IPS-18c (cell line): Measurements from ENCODE around the gene HUWE1.
"Not testable (repeated sequence)": the region's sequence is repeated elsewhere in the genome, so short reads cannot be mapped to it uniquely, and the experiment has no call there.

Experiments
- H3K4me3 ChIP-seq: 2 replicates; pipeline ENCODE4 v1.7.0; 2013; ENCODE audit warnings: low read depth, mild to moderate bottlenecking, low read length, moderate library complexity; ENCODE audit not compliant: insufficient read depth
- H3K9me3 ChIP-seq: one replicate; pipeline ENCODE4 v1.6.1; 2013; ENCODE audit warnings: mild to moderate bottlenecking, low read length, moderate library complexity; ENCODE audit not compliant: control insufficient read depth, insufficient read depth

Gene HUWE1

GRCh38 chrX:53580742-53581504 lies 105.6 kb downstream of the HUWE1 start:
- peaks cover 4% of the 10 kb centered on the region for H3K9me3 ChIP-seq
- H3K4me3 ChIP-seq = no peak overlapping the region

GRCh38 chrX:53571494-53571893 lies 115.0 kb downstream of the HUWE1 start:
- no peaks in the 10 kb centered on the region for H3K9me3 ChIP-seq
- H3K4me3 ChIP-seq = no peak overlapping the region

- Histone ChIP-seq H3K4me3 (no peak overlapping the region), H3K9me3 (no peaks in the 10 kb centered on the region)
Measured at GRCh38 chrX:53563324-53563723, 123.2 kb downstream of the HUWE1 start.

DNA sequence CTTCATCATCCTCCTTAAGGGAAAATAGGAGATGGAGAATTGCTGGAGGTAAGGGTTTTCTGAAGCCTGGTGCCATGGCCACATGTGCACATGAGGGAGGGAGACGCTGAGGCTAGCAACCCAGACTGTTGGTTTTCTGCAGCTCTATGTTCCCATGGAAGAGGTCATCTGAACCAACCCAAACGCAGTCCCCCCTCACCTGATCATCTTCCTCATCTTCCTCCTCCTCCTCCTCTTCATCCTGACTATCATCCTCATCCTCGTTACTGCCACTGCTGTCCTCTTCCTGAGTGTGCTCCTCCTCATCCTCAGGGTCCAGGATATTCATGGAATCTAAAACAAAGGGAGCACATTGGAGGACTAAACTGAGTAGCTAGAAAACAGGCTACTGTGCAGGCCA lies 124.6 kb downstream of the HUWE1 start:
- H3K4me3 ChIP-seq = no peak overlapping the region
- H3K9me3 ChIP-seq = no peaks in the 10 kb centered on the region

DNA sequence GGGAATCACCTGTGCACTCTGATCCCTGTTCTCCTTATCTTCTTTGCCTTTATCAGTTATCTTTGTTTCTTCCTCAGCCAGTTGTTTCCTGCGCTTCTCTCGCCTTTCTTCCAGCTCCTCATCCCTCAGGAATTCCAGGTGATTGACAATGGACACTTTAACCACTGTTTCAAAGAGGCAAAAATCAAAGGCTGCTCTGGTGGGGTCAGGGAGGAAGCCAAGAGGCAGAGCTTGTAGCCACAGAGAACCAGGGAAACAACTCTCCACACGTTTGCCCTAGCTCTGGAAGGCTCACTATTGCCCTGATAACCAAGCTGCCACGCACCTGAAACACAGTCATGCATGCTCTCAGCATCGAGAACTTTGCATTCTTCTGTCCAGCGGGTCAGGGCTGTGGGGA lies 127.9 kb downstream of the HUWE1 start:
- Histone ChIP-seq H3K4me3 (no peak overlapping the region), H3K9me3 (peaks cover 2% of the 10 kb centered on the region)

GRCh38 chrX:53556868-53557267 lies 129.7 kb downstream of the HUWE1 start:
- H3K9me3 ChIP-seq = peaks cover 2% of the 10 kb centered on the region
- no peak overlapping the region for H3K4me3 ChIP-seq

DNA sequence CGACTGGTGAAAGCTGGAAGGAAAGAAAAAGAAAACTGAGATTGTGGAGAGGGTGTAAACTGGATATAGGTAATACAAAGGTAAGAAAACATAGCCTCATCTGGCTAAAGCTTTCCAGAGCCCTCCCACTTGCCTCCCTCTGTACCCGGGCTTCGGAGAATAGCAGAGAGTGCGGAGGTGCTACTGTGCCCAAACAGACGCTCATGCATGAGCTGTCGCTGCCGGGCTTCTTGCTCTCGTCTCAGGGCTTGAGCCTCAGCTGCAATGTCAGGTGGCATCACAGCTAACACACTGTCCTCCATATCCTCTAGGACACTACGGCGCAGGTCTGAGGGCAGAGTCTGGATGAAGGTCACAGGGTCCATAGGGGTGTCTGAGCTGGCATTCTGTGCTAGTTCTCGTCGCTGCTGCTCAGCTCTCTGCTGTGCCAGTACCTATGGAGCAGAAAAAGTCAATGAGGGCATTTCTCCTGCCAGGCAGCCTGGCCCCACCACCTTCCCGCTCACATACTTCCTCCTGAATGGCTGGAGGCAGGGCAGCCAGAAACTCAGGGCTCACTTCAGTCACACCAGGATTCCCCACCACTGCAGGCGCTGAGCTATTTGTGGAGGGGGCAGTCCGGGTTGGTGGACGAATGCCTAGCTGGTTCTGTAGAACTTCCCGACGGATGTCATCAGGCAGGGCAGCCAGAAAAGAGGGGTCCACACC lies 135.6 kb downstream of the HUWE1 start:
- no peak overlapping the region for H3K4me3 ChIP-seq

DNA sequence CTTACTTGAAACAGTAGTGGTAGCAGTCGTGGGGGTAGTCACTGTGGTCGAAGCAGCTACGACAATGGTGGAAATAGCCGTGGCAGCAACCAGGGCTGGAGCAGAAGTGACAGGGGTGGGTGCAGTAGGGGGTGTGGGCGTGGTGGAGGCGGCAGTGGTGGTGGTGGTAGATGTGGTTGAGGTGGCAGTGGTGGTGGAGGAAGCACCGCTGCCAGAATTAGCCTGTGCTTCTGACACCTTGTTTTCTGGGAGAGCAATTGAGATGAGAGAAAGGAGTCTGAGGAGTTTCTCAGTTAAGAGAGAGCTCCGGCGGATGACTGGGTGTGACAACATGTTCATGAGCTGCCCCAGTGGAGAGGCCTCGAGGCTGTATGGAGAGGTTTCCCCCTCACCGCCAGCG lies 138.9 kb downstream of the HUWE1 start:
- H3K9me3 ChIP-seq = peaks cover 11% of the 10 kb centered on the region
- H3K4me3 ChIP-seq = no peak overlapping the region

More for the DNA sequence above, 135.6 kb downstream of the HUWE1 start:
- H3K9me3 ChIP-seq = peaks cover 11% of the 10 kb centered on the region

DNA sequence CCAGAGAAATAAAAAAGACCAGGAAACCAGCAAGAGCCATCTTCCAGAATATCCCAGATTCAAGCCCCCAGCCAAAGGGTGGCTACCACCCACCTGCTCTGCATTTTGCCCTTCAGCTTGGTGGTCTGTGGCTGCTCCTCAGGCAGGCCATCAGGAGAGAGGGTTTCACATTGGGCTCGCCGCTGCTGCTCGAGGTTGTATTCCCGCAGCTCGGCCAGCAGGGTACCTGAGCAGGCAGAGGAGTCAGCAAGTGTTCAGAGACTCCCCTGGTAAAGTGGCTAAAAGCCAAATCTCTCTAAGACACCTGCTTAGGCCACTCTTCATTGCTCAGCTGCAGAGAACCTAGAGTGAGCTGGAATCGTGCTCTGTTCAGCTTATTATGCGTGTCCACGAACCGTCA lies 141.6 kb downstream of the HUWE1 start:
- Histone ChIP-seq H3K4me3 (no peak overlapping the region), H3K9me3 (peaks cover 5% of the 10 kb centered on the region)

GRCh38 chrX:53538781-53539180 lies 147.7 kb downstream of the HUWE1 start:
- Histone ChIP-seq H3K9me3 (peaks cover 7% of the 10 kb centered on the region), H3K4me3 (no peak overlapping the region)

DNA sequence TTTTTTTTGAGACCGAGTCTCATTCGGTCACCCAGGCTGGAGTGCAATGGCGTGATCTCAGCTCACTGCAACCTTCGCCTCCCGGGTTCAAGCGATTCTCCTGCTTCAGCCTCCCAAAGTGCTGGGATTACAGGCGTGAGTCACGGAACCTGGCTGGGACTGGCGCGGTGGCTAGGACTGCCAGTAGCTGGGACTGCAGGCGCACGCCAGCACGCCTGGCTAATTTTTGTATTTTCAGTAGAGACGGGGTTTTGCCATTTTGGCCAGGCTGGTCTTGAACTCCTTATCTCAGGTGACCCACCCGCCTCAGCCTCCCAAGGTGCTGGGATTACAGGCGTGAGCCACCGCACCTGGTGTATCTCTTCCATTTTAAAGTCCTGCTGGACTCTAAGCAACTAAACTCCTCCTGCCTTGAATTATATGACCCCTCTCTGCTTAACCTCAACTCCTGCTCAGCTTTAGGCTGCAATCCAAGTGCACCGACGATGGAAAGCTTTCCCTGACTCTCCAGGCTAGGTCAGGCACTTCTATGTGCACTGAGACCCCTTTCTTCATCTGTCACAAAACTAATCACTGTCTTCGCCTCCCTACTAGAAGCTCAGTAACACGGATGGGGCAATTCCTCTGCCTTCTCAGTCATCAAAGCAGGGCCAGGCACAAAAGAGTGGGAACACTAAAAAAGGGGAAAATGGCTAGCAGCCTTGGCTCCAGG lies 155.1 kb downstream of the HUWE1 start:
- peaks cover 14% of the 10 kb centered on the region for H3K9me3 ChIP-seq
- H3K4me3 ChIP-seq = not testable (repeated sequence)

- Histone ChIP-seq H3K4me3 (no peak overlapping the region), H3K9me3 (peaks cover 12% of the 10 kb centered on the region)
Measured at GRCh38 chrX:53526999-53527398, 159.5 kb downstream of the HUWE1 start.

DNA sequence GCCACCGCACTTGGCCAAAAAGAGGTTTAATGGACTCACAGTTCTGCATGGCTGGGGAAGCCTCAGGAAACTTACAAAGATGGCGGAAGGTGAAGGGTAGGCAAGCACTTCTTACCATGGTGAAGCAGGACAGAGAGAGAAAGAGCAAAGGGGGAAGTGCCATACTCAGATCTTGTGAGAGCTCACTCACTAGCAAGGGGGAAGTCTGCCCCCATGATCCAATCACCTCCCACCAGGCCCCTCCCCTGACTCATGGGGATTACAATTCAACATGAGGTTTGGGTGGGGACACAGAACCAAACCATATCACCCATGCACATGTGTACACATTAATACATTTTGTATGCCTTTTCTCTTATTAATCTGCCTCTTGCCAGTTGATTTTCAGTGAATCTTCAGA lies 175.2 kb downstream of the HUWE1 start:
- Histone ChIP-seq H3K4me3 (no peak overlapping the region), H3K9me3 (peaks cover 4% of the 10 kb centered on the region)

GRCh38 chrX:53504035-53504434 lies 182.5 kb downstream of the HUWE1 start:
- peaks cover 14% of the 10 kb centered on the region for H3K9me3 ChIP-seq
- H3K4me3 ChIP-seq = not testable (repeated sequence)

DNA sequence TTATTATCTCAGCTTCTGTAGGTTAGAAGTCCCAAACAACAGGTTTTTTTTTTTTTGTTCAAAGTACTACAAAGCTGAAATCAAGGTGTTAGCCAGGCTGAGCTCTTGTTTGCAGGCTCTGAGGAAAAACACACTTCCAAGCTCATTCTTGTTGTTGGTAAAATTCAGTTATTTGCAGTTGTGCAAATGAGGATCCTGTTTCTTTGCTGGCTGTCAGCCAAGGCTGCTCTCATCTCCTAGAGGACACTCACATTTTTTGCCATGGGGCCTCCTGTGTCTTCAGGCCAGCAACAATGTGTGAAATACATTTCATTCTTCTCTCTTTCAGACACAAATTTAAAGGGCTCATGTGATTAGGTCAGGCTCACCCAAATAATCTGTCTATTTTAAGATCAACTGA lies 192.1 kb downstream of the HUWE1 start:
- H3K9me3 ChIP-seq = peaks cover 2% of the 10 kb centered on the region

DNA sequence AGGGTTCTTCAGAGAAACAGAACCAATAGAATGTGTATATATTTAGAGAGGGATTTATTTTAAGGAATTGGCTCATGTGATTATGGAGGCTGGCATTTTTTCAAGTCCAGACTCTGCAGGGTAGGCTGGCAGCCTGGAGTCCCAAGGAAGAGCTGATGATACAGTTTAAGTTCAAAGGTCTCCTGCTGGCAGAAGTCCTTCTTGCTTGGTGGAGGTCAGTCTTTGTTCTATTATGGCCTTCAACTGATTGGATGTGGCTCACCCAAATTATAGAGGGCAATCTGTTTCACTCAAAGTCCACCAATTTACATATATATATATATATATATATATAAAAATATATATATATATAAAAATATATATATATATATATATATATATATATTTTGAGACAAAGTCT lies 200.2 kb downstream of the HUWE1 start:
- no peak overlapping the region for H3K4me3 ChIP-seq
- no peaks in the 10 kb centered on the region for H3K9me3 ChIP-seq

More for the DNA sequence above, 192.1 kb downstream of the HUWE1 start:
- no peak overlapping the region for H3K4me3 ChIP-seq

DNA sequence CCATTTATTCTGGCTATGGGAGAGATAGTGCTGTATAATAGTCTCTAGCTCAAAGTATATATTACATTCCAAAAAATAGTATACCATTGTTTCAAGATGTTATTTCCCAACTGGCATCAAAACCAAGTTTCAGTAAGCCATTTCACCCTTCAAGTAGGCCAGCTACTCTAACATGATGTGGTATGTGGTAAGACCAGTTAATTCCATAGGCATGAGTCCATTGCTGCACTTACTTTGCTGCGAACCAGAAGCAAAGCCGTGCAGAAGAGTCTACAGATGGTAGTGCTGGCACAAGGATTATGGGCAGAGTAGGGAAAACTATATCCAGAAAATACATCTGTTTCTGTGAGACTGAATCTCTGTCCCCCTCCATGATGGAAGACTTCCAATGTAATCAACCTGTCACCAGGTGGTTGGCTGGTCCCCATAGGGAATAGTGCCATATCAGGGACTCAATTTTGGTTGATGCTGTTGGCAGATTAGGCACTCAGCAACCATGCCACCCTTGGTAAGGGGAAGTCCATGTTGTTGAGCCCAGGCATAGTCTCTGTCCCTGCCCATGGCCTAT lies 202.6 kb downstream of the HUWE1 start:
- no peak overlapping the region for H3K4me3 ChIP-seq
- no peaks in the 10 kb centered on the region for H3K9me3 ChIP-seq

- no peak overlapping the region for H3K4me3 ChIP-seq
- no peaks in the 10 kb centered on the region for H3K9me3 ChIP-seq
Measured at GRCh38 chrX:53483416-53483815, 203.1 kb downstream of the HUWE1 start.
